Vagina (tissue), 2 donors: ENCODE results near the gene SUPT7L. TPM values are rescaled to one million over a fixed set of nuclear protein-coding genes. Genes with fewer than 3 reads are reported as not detected.
"Not testable (repeated sequence)": the region's sequence is repeated elsewhere in the genome, so short reads cannot be mapped to it uniquely, and the experiment has no call there.

Experiments
- DNase-seq, 2 donors: peaks; one replicate each; pipeline ENCODE4 v3.0.0-alpha.2; 2017; ENCODE audit errors: extremely low spot score in 2 of 2
- H3K27ac ChIP-seq: fragments of 200-600 bp; sonication (generic); one replicate; pipeline ENCODE4 v1.5.1; 2019
- H3K27me3 ChIP-seq: fragments of 200-600 bp; sonication (generic); one replicate; pipeline ENCODE4 v1.5.1; 2019
- H3K36me3 ChIP-seq, 2 donors: fragments of 200-600 bp; sonication (generic); one replicate each; pipeline ENCODE4 v1.5.1; 2017 to 2019
- H3K4me1 ChIP-seq: fragments of 200-600 bp; sonication (generic); one replicate; pipeline ENCODE4 v1.5.1; 2019
- H3K4me3 ChIP-seq, 2 donors: fragments of 200-600 bp; sonication (generic); 1 replicate in 1 of 2; 2 replicates in 1 of 2; pipeline ENCODE4 v1.5.1; 2016 to 2019
- H3K9me3 ChIP-seq: fragments of 200-600 bp; sonication (generic); one replicate; pipeline ENCODE4 v1.5.1; 2019
- CTCF ChIP-seq, 3 experiments: fragments of 450-650 bp in 2 of 3; fragments of 200-600 bp in 1 of 3; sonication (generic) in 1 of 3; IDR thresholded peaks; one replicate each; pipeline ENCODE4 v1.5.1; 2017 to 2019; ENCODE audit warnings: antibody characterized with exemption in 3 of 3, mild to moderate bottlenecking in 2 of 3, moderate library complexity in 2 of 3
- POLR2A ChIP-seq, 2 donors: fragments of 450-650 bp; IDR thresholded peaks; one replicate each; pipeline ENCODE4 v1.6.1; 2017; ENCODE audit warnings: antibody characterized with exemption in 2 of 2, mild to moderate bottlenecking in 2 of 2, moderate library complexity in 2 of 2
- POLR2AphosphoS5 ChIP-seq, 2 donors: sonication (generic); formaldehyde crosslinking; IDR thresholded peaks; one replicate each; pipeline ENCODE4 v1.9.0; 2017; ENCODE audit warnings: antibody characterized with exemption in 2 of 2, mild to moderate bottlenecking in 2 of 2, low read depth in 1 of 2; ENCODE audit not compliant: insufficient read depth in 1 of 2
- intact Hi-C: fragments of 100-400 bp; cut with DNase I; formaldehyde crosslinking; loops from one replicate; pipeline ENCODE4 v1.15.1; 2023
- total RNA-seq: library from RNA; depleted of rRNA; stranded (reverse); fragments of >200 nt; gene quantifications from one replicate; pipeline ENCODE4 v1.2.3, GENCODE V29; 2016

Gene SUPT7L
- total RNA-seq, 1 donor from 2014 or later: 26.5 TPM

DNA sequence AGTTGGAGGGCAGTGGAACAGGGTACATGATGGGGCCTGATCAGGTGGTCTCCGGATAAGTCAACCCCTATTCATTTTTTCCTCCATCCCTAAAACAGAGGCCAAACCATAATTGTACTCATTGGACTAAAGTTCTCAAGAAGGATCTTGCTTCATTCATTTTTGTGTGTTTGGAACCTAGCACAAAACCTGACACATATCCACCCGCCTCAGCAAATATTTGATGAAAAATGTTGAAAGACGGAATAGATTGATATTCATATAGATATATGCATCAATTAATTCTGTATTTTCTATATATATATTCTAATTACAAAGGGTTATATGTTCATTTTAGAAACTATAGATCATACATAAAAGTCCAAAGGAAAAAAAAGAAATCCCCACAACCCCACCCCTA lies 22.2 kb upstream of the SUPT7L start:
- DNase-seq: no peak
- Histone ChIP-seq H3K27me3 (no peaks in the 10 kb centered on the region), H3K4me1 (peaks cover 7% of the 10 kb centered on the region), H3K36me3 (peaks cover 0 to 26% of the 10 kb centered on the region in 2 donors), H3K4me3 (no peak overlapping the region), H3K9me3 (no peaks in the 10 kb centered on the region), H3K27ac (no peak overlapping the region)
- intact Hi-C loops: no loop called here
- TF ChIP-seq POLR2A (IDR thresholded peaks at IDR 0.05) (no peak), CTCF (IDR thresholded peaks at IDR 0.05) (no peak), POLR2AphosphoS5 (IDR thresholded peaks at IDR 0.05; ENCODE audit: insufficient read depth in 1 of 2, low read depth in 1 of 2) (no peak)

DNA sequence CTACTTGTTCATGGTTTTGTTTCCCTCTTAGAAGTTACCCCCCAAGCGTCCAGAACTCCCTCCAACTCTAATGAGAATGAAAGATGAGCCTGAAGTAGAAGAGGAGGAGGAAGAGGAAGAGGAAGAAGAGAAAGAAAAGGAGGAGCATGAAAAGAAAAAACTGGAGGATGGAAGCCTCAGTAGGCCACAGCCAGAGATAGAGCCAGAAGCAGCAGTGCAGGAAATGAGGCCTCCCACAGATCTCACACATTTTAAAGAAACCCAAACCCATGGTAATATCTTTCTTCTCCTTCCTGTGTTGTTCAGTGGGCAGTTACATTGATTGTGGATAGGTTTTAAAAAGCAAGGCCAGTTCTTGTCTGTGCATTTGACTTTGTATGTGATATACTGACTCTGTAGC lies 21.6 kb upstream of the SUPT7L start:
- H3K4me3 ChIP-seq, H3K4me1 ChIP-seq, H3K27me3 ChIP-seq, DNase-seq, H3K27ac ChIP-seq, H3K9me3 ChIP-seq, intact Hi-C loops: not testable (repeated sequence)
- H3K36me3 ChIP-seq: peaks cover 0 to 23% of the 10 kb centered on the region in 2 donors

DNA sequence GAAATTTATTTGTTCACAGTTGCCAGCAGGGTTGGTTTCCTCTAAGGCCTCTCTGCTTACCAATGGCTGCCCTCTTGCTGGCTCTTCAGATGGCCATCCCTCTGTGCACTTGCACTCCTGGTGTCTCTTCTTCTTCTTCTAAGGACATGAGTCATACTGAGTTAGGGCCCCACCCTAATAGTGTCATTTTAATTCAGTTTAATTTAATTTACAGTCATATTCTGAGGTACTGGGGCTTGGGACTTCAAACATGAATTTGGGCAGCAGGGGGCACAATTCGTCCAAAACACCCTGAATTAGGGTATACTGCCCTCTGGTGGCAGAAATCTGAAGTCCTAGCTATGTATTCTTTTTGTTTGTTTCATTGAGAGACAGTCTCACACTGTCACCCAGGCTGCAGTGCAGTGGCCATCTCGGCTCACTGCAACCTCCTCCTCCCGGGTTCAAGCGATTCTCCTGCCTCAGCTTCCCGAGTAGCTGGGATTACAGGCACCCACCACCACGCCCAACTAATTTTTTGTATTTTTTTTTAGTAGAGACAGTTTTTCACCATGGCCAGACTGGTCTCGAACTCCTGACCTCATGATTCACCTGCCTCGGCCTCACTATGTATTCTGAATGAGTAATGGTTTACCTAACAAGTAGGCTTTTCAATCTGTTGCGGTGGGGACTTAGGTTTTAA lies 20.1 kb upstream of the SUPT7L start:
- Histone ChIP-seq H3K4me3 (no peak overlapping the region), H3K4me1 (peaks cover 7% of the 10 kb centered on the region), H3K36me3 (peaks cover 0 to 27% of the 10 kb centered on the region in 2 donors), H3K9me3 (no peaks in the 10 kb centered on the region), H3K27ac (no peak overlapping the region), H3K27me3 (no peaks in the 10 kb centered on the region)
- DNase-seq: no peak
- peak; percentile 68 to 95 (median 94) for TF ChIP-seq CTCF (IDR thresholded peaks at IDR 0.05)
- peak in 1 of 2 donors; percentile 73 for TF ChIP-seq POLR2AphosphoS5 (IDR thresholded peaks at IDR 0.05; ENCODE audit: insufficient read depth in 1 of 2, low read depth in 1 of 2)
- TF ChIP-seq POLR2A (IDR thresholded peaks at IDR 0.05): no peak
- intact Hi-C loops: no loop called here

DNA sequence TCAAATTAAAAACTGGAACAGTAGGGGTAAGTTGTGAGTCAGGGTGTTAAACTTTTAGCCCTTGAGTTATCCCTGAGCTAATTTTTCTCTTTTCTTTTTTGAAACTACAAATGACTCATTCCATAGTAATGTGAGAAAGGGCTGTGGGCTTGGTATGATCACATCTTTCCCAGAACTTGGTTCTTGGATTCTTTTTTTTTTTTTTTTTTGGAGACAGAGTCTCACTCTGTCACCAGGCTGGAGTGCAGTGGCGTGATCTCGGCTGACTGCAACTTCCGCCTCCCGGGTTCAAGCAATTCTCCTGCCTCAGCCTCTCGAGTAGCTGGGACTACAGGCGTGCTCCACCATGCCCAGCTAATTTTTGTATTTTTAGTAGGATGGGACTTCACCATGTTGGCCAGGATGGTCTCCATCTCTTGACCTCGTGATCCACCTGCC lies 18.9 kb upstream of the SUPT7L start:
- intact Hi-C loops, H3K4me3 ChIP-seq, H3K4me1 ChIP-seq, H3K27me3 ChIP-seq, DNase-seq, H3K9me3 ChIP-seq: not testable (repeated sequence)
- H3K36me3 ChIP-seq: peaks cover 0 to 39% of the 10 kb centered on the region in 2 donors
- H3K27ac ChIP-seq: peak overlapping the region; percentile 4

DNA sequence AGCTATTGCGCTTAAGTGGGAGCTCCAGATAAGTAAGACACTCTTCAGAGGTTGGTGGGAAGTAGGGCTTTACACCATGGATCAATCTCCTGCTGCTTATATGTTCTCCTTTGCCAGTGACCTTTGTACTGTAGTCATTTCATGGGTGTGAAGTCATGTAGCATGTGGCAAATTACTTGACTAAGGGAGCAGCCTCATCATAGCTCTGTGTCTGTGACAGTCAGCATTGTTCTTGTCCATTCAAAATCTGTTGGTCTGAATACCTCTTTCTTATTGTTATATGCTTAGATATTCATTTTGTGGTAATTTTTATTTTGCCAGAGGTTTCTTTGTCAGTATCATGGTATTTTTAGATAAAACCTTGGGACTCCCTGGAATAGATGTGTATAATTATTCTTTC lies 18.4 kb upstream of the SUPT7L start:
- Histone ChIP-seq H3K27me3 (no peaks in the 10 kb centered on the region), H3K4me1 (peaks cover 7% of the 10 kb centered on the region), H3K27ac (no peak overlapping the region), H3K9me3 (no peaks in the 10 kb centered on the region), H3K36me3 (peaks cover 0 to 41% of the 10 kb centered on the region in 2 donors), H3K4me3 (no peak overlapping the region)
- no peak for DNase-seq
- intact Hi-C loops: no loop called here
- TF ChIP-seq CTCF (IDR thresholded peaks at IDR 0.05) (no peak), POLR2A (IDR thresholded peaks at IDR 0.05) (no peak), POLR2AphosphoS5 (IDR thresholded peaks at IDR 0.05; ENCODE audit: insufficient read depth in 1 of 2, low read depth in 1 of 2) (no peak)

DNA sequence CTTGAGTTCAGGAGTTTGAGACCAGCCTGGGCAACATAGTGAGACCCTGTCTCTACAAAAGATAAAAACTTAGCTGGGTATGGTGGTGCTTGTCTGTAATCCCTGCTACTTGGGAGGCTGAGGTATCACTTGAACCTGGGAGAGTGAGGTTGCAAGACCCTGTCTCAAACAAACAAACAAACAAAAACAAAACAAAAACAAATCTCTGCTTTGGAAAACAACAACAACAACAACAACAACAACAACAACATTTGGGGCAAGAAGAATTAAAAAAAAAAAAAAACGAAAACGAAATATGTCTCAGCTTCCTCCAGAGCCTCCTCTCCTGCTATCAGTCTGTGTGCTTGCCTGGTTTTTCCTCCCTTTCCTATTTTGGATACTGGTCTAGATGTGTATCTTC lies 17.2 kb upstream of the SUPT7L start:
- DNase-seq: no peak
- H3K4me3 ChIP-seq: no peak overlapping the region
- no peaks in the 10 kb centered on the region for H3K9me3 ChIP-seq
- H3K27me3 ChIP-seq: no peaks in the 10 kb centered on the region
- no peak overlapping the region for H3K27ac ChIP-seq
- H3K36me3 ChIP-seq: peaks cover 0 to 47% of the 10 kb centered on the region in 2 donors
- H3K4me1 ChIP-seq: peaks cover 7% of the 10 kb centered on the region
- TF ChIP-seq POLR2AphosphoS5 (IDR thresholded peaks at IDR 0.05; ENCODE audit: insufficient read depth in 1 of 2, low read depth in 1 of 2) (no peak), POLR2A (IDR thresholded peaks at IDR 0.05) (no peak), CTCF (IDR thresholded peaks at IDR 0.05) (no peak)
- intact Hi-C loops: no loop called here
